NCI-H1092 treated with DMSO at 0.1 percent for 48 hours (cell line): ENCODE measurements around the gene KIF2C.
A peak's percentile ranks its signal among the peaks of the same experiment; 100 is the strongest.
"Not testable (repeated sequence)": the region's sequence is repeated elsewhere in the genome, so short reads cannot be mapped to it uniquely, and the experiment has no call there.

Source experiments
- DNase-seq: peaks from one replicate; lab custom pipeline; 2025; lab: John Stamatoyannopoulos, UW

The KIF2C gene

DNA sequence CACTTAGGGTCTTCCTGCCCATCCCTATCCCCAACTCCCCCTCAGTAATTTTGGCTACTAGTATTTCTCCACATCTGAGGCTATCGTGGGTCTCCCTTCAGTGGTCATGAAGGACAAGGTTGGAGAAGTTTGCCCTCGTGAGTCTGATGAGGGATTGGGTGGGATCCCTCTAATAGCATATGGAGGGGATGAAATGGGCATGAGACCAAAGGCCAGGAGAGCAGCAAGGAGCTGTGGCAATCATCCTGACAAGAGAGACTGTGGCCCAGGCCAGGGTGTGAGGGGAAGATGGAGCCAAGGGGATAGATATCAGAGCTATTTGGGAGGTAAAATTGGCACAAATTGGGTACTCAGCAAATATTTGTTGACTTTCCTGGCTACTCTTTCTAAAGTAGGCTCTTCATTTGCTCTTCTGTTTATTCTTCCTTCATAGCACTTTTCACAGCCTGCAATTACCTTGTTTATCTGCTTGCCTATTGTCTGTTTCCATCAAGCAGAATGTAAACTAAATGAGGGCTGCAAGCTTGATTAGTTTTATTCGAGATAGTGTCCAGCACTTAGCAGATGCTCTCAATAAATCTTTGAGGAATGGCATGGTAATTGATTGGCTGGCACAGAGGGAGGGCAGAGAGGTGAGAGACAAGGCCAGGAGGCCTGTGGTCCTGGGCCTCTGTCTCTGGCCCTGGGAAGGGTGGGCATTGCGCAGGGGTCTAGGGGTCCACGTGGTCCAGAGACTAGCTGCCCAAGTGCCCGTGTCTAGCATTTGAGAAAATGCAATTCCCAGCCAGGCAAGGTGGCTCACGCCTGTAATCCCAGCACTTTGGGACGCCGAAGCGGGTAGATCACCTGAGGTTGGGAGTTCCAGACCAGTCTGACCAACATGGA is 59.1 kb downstream of the KIF2C start:
- DNase-seq: peak; percentile 86

DNA sequence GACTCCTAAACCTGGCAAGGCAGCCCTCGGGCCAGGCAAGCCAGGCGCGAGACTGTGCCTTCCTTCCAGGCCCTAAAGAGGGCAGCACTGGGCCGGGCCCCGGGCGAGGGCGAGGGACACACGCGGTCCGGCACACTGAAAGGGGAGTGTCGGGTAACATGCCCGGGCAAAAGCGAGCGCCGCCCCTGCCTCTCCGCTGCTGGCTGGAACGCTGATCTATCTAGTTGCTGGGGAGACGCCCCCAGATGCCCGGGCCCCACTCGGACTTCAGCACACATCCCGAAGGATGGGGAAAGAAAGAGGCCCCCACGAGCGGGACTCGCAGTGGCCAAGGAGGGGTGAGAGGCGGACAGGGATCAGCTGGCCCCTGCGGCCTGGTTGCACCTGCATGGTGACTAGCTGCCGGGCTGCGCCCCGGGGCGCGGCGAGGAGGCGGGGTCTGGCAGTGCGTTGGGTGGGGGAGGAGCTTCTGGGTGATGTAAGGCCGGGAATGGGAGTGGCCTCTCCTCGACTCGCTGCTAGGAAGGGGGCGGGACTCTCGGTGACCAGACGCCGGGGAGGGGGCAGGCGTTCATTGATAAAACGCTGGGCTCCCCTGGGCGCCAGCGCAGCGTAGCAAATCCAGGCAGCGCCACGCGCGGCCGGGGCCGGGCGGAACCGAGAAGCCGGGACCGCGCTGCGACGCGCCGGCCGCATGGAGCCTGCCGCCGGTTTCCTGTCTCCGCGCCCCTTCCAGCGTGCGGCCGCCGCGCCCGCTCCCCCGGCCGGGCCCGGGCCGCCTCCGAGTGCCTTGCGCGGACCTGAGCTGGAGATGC is 60.3 kb downstream of the KIF2C start, which contains the start of gene PLK3:
TSS of gene PLK3 (plus strand) at position 608 of the 815 bp plus-strand sequence. CDS start at position 695, 87 bp downstream.
- peak; percentile 99 for DNase-seq

DNA sequence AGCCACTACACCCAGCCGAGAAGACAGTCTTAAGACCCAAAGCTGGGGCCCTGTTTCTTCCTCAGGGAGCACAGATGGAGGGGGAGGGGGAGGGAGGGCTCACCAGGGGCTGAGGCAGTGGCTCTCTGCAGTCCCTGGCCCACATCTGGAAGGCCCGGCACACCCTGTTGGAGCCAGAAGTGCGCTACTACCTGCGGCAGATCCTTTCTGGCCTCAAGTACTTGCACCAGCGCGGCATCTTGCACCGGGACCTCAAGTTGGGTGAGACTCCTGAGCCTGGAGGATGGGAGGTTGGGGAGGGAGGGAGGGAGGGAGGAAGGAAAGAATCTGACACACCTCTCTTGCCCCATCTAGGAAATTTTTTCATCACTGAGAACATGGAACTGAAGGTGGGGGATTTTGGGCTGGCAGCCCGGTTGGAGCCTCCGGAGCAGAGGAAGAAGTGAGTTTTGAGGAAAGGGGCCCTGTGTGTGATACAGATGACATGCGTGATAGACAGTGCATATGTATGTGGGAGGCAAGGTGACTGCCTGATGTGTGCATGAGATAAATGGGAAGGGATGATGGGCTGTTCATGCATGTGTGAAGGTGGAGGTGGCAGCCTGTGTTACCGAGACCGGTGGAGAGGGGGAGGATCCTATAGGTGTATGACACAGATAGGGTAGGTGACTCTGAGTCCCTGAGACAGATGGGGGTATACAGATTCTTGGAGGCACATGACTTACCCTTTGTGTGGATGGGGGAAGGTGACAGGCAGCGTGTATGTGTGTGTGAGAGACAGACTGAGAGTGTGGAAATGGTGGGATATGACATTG is 62.1 kb downstream of the KIF2C start:
- no peak for DNase-seq

DNA sequence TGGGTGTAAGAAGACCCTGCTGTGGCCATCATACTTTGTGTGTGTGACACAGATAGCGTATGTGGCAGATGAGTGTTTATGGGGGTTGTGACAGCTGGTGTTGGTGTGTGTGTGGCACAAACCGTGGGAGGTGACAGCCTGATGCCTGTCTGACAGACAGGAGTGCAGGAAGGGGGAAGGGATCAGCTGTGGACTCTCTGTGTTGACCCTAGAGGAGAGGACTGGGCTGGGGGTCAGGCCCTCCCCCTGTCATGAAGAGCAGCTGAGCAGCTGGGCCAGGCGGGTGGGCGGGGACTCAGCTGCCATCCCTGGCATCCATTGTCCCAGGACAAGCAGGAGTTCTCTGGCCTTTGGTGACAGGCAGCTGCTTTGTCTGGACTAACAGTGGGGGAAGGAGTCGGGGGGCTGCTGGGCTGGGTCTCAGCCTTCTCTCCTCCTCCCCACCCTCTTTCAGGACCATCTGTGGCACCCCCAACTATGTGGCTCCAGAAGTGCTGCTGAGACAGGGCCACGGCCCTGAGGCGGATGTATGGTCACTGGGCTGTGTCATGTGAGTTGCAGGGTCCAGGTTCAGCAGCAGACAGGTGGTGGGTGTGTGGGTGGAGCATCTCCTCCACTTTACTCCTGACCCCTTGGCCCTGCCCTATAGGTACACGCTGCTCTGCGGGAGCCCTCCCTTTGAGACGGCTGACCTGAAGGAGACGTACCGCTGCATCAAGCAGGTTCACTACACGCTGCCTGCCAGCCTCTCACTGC is 62.8 kb downstream of the KIF2C start:
- DNase-seq: no peak

DNA sequence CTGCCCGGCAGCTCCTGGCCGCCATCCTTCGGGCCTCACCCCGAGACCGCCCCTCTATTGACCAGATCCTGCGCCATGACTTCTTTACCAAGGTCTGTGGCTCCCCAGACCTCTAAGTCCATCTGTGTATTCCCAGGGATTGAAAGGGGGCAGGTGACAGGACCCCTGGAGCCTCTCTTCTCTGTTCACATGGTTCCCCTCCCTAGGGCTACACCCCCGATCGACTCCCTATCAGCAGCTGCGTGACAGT is 63.4 kb downstream of the KIF2C start:
- no peak for DNase-seq

DNA sequence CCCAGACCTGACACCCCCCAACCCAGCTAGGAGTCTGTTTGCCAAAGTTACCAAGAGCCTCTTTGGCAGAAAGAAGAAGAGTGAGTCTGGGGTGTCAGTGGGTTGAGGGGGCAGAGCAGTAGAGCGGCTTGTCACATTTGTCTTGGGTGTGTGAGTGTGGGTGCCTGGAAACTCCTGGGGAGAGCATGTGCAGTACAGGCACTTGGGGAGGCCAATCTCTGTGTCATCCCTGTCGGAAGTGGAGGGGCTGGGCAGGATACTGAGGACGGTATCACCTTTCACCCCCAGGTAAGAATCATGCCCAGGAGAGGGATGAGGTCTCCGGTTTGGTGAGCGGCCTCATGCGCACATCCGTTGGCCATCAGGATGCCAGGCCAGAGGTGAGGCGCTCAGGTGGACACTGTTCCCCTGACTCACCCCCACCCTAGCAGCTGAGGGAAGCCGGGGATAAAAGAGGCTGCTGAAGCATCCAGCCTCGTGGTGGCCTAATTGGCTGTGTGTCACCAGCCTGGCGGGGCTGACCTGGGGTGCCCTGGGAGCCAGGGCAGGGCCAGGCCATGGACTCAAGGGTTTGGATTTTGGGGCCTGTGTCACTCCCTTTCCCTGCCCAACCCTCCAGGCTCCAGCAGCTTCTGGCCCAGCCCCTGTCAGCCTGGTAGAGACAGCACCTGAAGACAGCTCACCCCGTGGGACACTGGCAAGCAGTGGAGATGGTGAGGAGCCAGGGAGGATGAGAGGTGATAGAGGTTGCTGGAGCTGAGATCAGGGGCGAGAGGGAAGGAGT is 63.9 kb downstream of the KIF2C start:
- no peak for DNase-seq

DNA sequence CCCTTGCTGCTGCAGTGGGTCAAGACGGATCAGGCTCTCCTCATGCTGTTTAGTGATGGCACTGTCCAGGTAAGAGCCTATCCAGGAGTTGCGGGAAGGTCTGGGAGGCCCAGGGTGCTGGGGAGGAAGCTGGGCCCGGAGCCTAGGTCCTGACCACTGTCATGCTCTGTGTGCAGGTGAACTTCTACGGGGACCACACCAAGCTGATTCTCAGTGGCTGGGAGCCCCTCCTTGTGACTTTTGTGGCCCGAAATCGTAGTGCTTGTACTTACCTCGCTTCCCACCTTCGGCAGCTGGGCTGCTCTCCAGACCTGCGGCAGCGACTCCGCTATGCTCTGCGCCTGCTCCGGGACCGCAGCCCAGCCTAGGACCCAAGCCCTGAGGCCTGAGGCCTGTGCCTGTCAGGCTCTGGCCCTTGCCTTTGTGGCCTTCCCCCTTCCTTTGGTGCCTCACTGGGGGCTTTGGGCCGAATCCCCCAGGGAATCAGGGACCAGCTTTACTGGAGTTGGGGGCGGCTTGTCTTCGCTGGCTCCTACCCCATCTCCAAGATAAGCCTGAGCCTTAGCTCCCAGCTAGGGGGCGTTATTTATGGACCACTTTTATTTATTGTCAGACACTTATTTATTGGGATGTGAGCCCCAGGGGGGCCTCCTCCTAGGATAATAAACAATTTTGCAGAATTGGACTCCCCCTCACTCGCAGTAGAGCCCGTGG is 65.8 kb downstream of the KIF2C start:
- DNase-seq: no peak

DNA sequence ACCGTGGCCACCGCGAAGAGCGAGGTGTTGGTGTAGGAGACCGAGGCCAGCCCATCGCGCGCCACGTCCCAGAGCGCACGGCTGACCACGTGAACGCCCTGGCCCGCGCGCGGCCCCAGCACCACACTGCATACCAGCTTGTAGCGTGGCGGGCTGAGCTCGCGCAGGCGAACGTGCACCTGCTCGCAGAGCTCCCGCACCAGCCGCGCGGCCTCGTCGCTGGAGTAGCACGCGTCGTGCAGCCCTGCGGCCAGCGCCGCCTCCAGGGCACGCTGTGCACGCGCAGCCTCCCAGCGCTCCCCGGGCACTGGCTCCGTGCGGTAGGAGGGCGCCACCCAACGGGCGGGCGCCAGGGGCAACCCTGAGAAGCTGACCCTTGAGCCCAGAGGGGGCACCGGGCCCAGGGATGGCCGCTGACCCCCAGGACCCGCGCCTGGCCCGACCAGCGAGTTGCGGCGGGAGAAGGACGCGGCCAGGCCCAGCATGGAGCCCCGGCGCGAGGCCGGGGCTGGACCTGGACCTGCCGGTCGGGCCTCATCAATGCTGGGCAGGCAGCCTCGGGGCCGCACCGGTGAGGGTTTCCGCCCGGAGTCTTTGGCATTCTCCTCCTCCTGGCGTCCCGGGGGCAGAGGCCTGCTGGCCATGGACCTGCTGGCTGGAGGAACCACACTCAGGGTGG is 66.5 kb downstream of the KIF2C start:
- no peak for DNase-seq

DNA sequence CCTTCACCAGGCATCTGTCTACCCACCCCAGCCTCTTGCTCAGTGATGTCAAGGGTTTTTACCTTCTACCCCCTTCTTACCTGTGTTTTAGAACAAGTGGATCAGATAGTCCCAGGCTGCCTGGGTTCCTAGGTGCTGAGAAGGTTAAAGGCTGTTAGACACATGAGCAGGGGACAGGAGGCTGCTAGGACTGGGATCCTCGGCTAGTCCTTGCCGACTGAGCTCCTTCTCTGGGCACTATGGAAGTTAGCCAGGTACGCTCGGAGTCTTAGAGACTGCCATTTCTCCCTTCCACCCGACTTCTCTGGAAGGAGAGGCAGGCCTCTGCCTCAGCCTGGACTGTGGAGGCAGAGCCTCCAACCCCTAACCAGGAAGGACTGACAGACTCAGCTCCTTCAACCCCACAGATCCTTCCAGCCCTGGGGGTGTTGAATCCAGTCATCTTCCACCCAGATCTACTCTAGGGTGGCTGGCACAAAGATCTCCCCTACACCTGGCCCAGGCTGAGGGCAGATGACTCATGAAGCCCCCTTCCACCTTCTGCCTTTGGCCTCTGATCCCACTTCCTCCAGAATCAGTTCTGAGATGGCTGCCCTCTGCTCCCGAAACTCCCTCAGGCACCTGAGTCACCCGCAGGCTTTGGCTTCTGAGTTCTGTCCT is 67.2 kb downstream of the KIF2C start, which contains the start of gene DYNLT4:
TSS of gene DYNLT4 (minus strand) at position 648 of the 660 bp plus-strand sequence. CDS start 683 bp downstream, outside the sequence.
- no peak for DNase-seq

DNA sequence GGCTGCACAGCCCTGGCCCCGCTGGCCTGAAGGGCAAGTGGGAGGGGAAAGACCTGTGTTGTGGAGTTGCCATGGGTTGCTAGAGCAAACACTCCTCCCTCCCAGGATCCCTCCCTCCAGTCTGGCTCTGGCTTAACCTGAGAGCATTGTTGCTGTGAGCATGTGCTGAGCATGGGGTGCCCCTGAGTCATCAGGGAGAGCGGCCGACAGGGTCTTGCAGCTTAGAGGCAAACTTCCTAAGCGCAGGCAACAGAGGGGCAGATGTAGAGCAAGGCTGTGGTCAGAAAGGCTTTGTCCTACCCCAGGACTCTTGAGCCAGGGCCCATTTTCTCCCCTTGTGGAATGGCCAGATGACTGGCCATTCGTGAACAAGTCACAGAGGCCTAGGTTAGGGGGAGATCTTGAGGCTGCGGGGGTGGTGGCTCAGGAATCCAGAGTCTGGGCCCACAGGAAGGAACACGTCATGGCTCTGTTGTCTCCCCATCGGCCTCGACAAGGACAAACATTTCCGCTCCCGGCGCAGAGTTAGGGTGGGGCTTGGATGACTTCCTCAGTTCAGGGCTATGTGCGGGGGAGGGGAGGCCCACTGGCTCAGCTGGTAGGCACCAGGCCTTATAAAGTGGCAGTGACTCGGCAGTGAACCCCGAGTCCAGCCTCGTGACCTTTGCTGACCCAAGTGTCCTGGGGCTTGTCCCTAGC is 67.9 kb downstream of the KIF2C start:
- no peak for DNase-seq

DNA sequence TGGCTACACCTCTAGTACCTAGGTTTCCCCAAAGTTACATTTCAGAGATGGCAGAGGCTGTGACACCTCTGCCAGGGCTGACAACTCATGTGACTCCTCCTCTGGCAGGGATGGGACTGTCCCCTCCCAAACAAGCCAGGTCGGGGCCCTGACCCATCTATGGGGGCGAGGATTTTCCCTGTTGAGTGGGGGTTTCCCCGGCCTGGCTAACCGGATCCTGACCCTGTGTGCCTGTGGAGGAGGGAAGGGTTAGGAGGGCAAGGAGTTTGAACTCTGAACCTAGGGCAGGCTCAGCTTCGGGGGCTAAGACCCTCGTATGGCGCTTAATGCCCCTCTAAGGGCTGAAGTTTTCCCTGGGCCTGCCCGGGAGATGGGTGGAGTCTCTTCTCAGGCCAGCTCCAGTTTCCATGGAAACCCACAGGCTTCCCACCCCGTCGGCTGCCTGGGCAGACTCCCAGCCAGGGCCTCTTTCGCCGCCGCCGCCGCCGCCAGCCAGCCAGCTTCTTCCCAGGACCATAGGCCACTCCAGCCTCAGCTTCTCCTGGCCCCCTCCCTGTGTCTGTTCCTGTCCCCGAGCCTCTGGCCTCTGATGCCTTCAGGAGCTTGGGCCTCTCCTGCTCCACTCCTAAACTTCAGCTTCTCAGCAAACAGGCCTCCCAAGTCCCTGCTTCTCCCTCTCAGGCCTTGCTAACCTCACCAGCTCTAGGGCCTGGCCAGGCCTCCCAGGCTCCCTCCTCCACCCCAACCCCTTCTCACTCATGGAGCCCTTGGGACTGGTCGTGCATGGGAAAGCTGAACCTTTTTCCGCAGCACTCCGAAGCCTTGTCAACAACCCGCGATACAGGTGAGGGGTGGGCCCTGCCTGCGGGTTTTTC is 68.7 kb downstream of the KIF2C start, which contains the start of gene BTBD19:
TSS of gene BTBD19 (plus strand) at position 461 of the 875 bp plus-strand sequence. CDS start at position 759, 298 bp downstream.
- DNase-seq: no peak

DNA sequence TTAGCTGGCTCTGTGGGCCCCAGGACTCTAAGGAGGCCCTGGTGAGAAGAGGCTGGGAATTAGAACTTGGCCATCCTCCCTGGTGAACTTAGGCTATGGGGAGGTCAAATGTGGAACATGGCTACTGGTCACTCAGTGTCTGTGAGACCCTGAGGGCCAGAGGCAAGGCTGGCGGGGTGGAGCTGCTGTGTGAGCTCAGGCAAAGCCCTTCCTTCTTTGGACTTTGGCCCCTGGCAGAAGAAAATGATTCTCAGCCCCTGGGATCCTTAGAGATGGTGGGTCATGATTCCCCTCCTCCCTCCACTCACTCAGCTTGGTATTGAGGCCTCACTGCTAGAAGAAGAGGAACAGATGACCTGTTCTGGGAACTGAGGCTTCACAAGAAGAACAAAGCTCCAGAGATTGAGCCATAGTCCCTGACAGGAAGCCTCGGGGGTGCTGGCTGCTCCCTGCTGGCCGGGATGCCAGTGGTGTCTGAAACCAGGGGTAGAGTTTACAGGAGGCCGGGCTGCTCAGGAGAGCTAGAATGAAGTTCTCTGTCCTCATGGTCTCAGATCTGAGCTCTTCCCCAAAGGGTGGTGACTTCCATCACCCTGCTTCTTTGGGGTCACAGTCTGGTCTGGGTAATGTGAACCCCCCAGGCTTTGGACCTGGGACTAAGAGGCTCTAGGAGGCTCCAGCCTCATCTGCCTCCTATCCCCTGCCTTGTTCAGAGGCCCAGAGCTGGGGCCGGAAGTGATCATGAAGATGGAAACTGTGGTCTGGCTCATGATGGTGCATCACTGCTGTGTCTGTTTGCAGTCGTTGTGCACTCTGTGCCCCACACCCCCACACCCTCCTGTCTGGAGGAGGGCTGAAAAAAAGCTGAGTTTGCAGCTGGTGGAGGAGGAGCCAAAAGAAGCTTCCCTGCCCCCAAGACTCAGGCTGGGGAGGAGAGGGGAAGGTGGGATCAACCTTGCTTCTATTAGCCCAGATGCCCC is 69.6 kb downstream of the KIF2C start:
- no peak for DNase-seq

DNA sequence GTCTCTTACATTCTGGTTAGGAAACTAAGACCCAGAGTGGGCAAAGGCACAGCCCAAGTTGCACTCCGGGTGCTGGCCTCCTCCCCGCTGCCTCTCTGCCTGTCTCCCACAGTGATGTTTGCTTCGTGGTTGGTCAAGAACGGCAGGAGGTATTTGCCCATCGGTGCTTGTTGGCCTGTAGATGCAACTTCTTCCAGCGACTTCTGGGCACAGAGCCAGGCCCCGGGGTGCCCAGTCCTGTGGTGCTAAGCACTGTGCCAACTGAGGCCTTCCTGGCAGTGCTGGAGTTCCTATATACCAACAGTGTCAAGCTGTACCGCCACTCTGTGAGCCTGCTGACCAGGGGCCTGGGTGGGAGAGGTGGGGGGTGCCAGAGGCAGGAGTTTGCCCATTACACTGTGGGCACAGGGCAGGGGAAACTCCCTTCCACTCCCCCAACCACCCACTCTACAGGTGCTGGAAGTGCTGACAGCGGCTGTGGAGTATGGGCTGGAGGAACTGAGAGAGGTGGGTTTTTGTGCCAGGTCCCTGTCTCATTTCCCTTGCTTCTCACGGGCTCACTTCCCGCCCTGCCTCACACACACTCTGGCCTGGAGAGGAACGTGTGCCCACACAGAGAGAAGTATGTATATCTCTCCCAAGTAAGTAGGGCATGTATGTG is 70.6 kb downstream of the KIF2C start:
- DNase-seq: no peak

DNA sequence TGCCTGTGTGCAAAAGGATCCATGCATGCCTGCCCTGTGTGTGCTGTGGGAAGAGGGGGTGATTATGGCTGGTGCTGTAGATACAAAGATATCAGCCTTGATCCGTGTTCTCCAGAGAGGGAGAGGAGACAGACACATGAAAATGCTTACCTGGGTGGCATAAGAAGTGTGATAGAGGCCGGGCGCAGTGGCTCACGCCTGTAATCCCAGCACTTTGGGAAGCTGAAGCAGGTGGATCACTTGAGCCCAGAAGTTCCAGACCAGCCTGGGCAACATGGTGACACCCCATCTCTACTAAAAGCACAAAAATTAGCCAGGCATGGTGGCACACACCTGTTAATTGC is 71.1 kb downstream of the KIF2C start:
- not testable (repeated sequence) for DNase-seq

DNA sequence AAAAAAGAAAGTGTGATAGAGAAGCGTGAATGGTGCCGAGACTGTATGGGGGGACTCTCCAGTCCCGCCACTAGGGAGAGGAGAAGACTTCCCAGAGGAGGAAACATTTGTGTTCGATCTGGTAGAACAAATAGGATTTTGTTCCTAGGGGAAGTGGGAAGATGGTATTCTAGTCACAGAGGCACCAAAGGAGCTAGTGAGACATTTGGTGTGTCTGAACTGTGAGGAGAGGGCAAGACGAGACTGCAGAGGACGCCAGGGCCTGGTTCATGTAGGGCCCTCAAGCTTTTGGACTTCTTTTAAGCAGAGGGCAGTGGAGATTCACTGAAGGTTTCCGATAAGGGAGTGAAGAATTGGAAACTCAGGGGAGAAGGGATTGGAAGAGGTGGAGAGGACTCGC is 71.6 kb downstream of the KIF2C start:
- DNase-seq: no peak
